ENCODE measurements around the gene MEIOSIN. TPM values are rescaled to one million over a fixed set of nuclear protein-coding genes. Genes with fewer than 3 reads are reported as not detected.

The MEIOSIN gene
- total RNA-seq, 4 donors from 2014 or later: not detected

DNA sequence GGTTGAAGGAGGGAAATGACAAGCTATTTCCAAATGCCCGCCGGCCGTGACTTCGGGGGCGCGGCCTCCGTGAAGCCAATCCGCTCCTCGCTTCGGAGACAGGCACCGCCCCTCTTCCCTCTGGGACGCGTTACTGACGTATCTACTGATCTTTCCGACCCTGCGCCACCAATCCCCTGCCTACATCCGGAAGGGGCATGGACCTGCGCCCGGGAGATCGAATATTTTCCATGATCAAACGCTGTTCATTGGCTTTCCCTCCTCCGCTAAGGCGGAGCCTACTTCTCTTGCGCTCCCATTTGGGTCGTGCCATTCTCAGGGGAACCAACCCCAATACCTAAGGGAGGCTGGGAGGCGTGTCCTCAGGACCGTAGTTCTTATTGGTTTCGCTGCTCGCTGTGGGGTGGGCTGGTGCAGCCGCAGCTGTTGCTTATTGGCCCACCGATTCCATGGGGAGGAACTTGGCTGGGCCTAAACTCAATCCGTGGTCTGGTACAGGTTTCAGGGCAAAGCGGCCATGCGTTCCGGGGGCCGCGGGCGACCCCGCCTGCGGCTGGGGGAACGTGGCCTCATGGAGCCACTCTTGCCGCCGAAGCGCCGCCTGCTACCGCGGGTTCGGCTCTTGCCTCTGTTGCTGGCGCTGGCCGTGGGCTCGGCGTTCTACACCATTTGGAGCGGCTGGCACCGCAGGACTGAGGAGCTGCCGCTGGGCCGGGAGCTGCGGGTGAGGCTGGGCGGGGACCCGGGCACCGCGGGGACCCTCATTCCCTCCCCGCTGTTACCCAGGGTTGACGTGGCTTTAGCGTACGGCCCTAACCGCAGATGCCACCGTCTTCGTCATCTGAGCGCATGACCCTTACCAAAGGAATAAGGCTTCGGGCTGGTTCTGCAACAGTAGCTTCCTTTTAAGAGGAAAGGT, 40.8 kb upstream of the MEIOSIN start, which contains the start of gene QPCTL:
TSS of gene QPCTL (plus strand) at position 480 of the 919 bp plus-strand sequence. CDS start at position 518, 38 bp downstream.
- no peak for TF ChIP-seq EP300 (IDR thresholded peaks at IDR 0.05)
- TF ChIP-seq POLR2A (IDR thresholded peaks at IDR 0.05): peak; percentile 51 to 56
- TF ChIP-seq POLR2AphosphoS5 (IDR thresholded peaks at IDR 0.05): peak; percentile 53
- Histone ChIP-seq H3K36me3 (peaks cover 0 to 39% of the 10 kb centered on the region in 2 donors), H3K27ac (peak within 1 kb of the TSS; percentile 73 to 97 (median 94)), H3K4me3 (peak within 1 kb of the TSS; percentile 82 to 86), H3K9me3 (no peaks in the 10 kb centered on the region), H3K27me3 (no peaks in the 10 kb centered on the region), H3K4me1 (peaks cover 0 to 26% (median 10%) of the 10 kb centered on the region in 3 donors)
- WGBS, 2 donors (ENCODE audit: low coverage in 1 of 2): 2% methylated on average over 16 of the region's 70 CpGs; no CpG with 5 or more reads in 1 of the 2 donors
- ATAC-seq: peak; percentile 95

DNA sequence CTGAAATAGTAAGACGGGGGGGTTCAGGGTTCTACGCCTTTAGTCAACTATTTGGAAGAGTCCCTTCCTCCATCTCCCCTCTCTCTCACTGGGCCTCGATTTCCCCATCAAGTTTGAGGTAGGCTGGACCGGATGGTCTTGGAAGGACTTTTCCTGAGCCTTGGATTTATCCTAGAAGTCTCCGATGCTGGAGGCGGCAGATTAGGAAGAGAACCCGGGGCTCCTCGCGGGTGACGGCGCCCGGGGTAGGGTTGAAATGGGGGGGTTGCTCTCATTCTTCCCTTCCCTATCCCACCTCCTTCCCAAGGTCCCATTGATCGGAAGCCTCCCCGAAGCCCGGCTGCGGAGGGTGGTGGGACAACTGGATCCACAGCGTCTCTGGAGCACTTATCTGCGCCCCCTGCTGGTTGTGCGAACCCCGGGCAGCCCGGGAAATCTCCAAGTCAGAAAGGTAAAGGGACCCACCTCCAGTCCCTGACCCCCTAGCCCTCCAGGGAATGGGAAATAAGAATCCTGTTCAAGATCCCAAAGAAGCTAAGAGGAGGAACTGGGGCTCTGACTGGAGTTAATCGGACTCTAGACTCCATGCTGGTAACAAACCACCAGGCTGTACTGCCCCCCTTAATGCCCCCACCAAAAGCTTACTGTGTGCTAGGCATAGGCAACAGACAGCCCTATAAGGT, 40.0 kb upstream of the MEIOSIN start:
- 0 to 40% methylated on average over 1 to 3 of the region's 22 CpGs for WGBS, 2 donors (ENCODE audit: low coverage in 1 of 2)
- TF ChIP-seq, protein P1, sequence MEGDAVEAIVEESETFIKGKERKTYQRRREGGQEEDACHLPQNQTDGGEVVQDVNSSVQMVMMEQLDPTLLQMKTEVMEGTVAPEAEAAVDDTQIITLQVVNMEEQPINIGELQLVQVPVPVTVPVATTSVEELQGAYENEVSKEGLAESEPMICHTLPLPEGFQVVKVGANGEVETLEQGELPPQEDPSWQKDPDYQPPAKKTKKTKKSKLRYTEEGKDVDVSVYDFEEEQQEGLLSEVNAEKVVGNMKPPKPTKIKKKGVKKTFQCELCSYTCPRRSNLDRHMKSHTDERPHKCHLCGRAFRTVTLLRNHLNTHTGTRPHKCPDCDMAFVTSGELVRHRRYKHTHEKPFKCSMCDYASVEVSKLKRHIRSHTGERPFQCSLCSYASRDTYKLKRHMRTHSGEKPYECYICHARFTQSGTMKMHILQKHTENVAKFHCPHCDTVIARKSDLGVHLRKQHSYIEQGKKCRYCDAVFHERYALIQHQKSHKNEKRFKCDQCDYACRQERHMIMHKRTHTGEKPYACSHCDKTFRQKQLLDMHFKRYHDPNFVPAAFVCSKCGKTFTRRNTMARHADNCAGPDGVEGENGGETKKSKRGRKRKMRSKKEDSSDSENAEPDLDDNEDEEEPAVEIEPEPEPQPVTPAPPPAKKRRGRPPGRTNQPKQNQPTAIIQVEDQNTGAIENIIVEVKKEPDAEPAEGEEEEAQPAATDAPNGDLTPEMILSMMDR (IDR thresholded peaks at IDR 0.05): peak in 3 of 4 experiments; percentile 78 to 91 (median 86)
- no peak for TF ChIP-seq POLR2AphosphoS5 (IDR thresholded peaks at IDR 0.05)
- Histone ChIP-seq H3K36me3 (peaks cover 0 to 36% of the 10 kb centered on the region in 2 donors), H3K4me3 (peak overlapping the region; percentile 82 to 86), H3K4me1 (peaks cover 0 to 26% (median 10%) of the 10 kb centered on the region in 3 donors), H3K9me3 (no peaks in the 10 kb centered on the region), H3K27me3 (no peaks in the 10 kb centered on the region), H3K27ac (peak overlapping the region; percentile 73 to 97 (median 94))
- ATAC-seq: no peak

DNA sequence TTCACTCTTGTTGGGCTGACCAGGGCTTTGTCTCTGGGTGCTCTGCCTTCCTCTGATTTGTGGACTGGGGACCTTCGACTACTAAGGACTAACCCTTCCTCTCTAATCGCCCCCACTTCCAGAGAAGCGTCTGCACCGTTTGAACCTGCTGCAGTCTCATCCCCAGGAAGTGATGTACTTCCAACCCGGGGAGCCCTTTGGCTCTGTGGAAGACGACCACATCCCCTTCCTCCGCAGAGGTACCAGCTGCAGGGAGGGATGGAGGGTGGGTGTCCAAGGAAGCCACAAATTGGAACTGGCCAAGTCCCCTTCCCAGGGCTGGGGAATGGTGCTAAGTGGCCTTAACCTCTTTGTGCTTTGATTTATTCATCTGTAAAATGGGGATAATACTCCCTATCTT, 31.6 kb upstream of the MEIOSIN start:
- Histone ChIP-seq H3K4me3 (no peak overlapping the region), H3K9me3 (no peaks in the 10 kb centered on the region), H3K4me1 (no peaks in the 10 kb centered on the region), H3K36me3 (peaks cover 0 to 44% of the 10 kb centered on the region in 2 donors), H3K27ac (no peak overlapping the region), H3K27me3 (no peaks in the 10 kb centered on the region)
- no peak for ATAC-seq
- 60 to 76% methylated on average over 1 to 5 of the region's 7 CpGs for WGBS, 2 donors (ENCODE audit: low coverage in 1 of 2)
- no peak for TF ChIP-seq POLR2AphosphoS5 (IDR thresholded peaks at IDR 0.05)
- TF ChIP-seq, protein P1 (IDR thresholded peaks at IDR 0.05): no peak

DNA sequence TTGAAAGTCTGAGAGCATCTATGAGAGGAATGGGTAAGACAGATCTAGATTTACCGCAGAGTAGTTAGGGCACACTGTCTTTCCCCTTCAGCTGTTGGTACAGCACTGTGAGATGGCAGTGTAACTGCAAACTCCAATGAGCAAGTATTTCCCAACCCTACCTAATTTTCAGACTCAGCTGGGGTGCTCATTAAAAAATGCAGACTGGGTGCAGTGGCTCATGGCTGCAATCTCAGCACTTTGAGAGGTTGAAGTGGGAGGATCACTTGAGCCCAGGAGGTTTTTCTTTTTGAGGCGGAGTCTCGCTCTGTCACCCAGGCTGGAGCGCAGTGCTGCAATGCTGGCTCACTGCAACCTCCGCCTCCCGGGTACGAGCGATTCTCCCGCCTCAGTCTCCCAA, 28.1 kb upstream of the MEIOSIN start:
- TF ChIP-seq POLR2A (IDR thresholded peaks at IDR 0.05) (no peak), POLR2AphosphoS5 (IDR thresholded peaks at IDR 0.05) (no peak), EP300 (IDR thresholded peaks at IDR 0.05) (no peak)
- TF ChIP-seq, protein P1 (IDR thresholded peaks at IDR 0.05): no peak
- no peaks in the 10 kb centered on the region for H3K27me3 ChIP-seq

DNA sequence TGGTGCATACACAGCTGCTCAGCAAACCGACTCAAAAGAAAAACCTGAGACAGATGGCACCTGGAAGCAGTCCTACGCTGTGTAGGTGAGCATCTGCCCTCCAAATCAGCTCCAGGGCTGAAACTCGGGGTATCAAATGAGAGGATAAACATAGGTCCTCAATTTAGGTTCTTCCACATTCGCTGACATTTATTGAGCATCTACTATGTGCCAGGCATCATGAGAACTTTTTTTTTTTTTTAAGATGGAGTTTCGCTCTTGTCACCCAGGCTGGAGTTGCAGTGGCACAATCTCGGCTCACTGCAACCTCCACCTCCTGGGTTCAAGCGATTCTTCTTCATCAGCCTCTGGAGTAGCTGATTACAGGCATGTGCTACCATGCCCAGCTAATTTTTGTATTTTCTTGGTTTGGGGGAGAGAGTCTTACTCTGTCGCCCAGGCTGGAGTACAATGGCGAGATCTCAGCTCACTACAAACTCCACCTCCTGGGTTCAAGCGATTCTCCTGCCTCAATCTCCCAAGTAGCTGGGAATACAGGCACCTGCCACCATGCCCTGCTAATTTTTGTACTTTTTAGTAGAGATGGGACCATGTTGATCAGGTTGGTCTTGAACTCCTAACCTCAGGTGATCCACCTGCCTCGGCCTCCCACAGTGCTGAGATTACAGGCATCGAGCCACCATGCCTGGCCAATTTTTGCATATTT, 27.4 kb upstream of the MEIOSIN start:
- H3K27ac ChIP-seq: no peak overlapping the region
- WGBS, 2 donors (ENCODE audit: low coverage in 1 of 2): 89 to 100% methylated on average over 3 to 9 of the region's 12 CpGs
- no peak for ATAC-seq

More for the DNA sequence above, 28.1 kb upstream of the MEIOSIN start:
- Histone ChIP-seq H3K36me3 (peaks cover 0 to 29% of the 10 kb centered on the region in 2 donors), H3K4me3 (no peak overlapping the region), H3K9me3 (no peaks in the 10 kb centered on the region), H3K27ac (no peak overlapping the region), H3K4me1 (peaks cover 0 to under 1% (median 0%) of the 10 kb centered on the region in 3 donors)
- 89 to 90% methylated on average over 8 to 9 of the region's 9 CpGs for WGBS, 2 donors (ENCODE audit: low coverage in 1 of 2)
- no peak for ATAC-seq

More for the DNA sequence above, 27.4 kb upstream of the MEIOSIN start:
- Histone ChIP-seq H3K9me3 (no peaks in the 10 kb centered on the region), H3K27me3 (no peaks in the 10 kb centered on the region), H3K4me1 (peaks cover 0 to 8% (median 0%) of the 10 kb centered on the region in 3 donors), H3K36me3 (peaks cover 0 to 29% of the 10 kb centered on the region in 2 donors), H3K4me3 (no peak overlapping the region)
- TF ChIP-seq, protein P1 (IDR thresholded peaks at IDR 0.05): no peak
- TF ChIP-seq POLR2A (IDR thresholded peaks at IDR 0.05): no peak
- no peak for TF ChIP-seq EP300 (IDR thresholded peaks at IDR 0.05)
- no peak for TF ChIP-seq POLR2AphosphoS5 (IDR thresholded peaks at IDR 0.05)

Data from gastroesophageal sphincter (tissue), 4 donors.